Stimulated activated CD4-positive, alpha-beta T cell treated with anti-CD3 and anti-CD28 coated beads, Interleukin-4, amount 100 ng/mL, for 48 hours (primary cell): ENCODE results near the gene DACH2.

ENCODE experiments used
- DNase-seq, 2 donors: peaks; one replicate each; pipeline ENCODE4 v3.0.0-alpha.2; 2020; ENCODE audit warnings: low read depth in 2 of 2

DACH2 gene

DNA sequence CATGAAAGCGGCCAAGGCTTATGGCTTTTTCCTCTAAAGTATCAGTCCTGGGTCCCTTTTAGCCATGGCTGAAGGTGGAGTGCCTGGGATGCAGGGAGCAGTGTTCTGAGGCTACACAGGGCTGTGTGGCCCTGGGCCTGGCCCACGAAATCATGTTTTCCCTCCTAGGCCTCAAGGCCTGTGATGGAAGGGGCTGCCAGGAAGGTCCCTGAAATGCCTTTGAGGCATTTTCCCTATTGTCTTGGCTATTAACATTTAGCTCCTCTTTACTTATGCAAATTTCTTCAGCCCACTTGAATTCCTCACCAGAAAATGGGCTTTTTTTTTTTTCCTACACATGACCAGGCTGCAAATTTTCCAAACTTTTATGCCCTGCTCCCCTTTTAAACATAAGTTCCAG, 657.0 kb downstream of the DACH2 start:
- DNase-seq, result no peak

DNA sequence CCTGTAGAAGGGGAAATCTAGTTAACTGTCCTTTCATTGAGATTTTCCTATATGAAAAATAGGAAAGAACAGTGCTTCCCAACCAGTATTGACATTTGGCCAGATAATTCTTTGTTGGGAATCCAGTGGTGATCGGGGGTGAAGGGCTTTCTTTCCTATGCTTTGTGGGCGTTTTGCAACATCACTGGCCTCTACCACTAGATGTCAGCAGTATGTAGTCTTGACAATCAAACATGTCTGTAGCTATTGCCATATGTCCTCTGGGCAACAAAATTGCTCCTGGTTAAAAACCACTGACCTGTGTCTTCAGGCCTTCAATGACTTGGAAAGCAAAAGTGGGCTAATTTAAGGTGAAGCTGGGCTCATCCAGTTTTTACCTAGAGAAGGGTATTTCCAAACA, 658.5 kb downstream of the DACH2 start:
- DNase-seq, result no peak

DNA sequence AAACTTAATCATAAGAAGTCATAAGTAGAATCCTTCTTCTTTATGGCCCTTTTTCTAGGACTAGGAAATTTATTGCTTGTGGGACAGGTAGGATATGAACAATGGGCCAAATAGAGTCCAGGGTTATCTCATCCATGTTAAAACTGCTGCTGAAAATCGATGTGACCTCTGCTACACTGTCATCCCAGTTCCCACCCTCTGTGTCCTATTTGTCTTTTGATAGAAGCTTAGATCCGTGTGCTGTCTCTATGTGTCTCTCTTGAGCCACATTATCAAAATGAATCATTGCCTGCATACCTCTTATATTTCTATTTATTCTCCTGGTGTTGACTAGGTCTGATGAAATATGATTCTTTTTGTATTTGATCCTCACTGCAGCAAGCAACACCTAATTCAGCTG, 661.4 kb downstream of the DACH2 start:
- no peak for DNase-seq

DNA sequence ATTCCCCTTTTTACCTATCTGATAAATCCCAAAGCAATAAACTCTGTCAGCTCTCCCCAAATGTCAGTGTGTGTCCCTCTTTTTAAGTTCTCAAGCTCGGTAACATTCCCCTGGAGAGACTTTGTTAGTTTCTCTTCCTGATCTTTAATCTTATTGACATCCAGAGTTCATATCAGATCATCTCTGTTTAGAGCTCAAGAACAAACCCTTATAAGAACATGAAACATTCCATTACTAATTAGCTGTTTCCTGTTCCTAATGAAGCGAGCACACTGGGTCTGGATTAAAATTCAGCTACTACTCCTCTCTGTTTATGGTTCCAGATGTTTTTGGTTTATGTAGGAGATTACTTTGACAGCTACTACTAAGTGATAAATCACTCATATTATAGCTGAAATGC, 681.5 kb downstream of the DACH2 start:
- DNase-seq, result no peak

DNA sequence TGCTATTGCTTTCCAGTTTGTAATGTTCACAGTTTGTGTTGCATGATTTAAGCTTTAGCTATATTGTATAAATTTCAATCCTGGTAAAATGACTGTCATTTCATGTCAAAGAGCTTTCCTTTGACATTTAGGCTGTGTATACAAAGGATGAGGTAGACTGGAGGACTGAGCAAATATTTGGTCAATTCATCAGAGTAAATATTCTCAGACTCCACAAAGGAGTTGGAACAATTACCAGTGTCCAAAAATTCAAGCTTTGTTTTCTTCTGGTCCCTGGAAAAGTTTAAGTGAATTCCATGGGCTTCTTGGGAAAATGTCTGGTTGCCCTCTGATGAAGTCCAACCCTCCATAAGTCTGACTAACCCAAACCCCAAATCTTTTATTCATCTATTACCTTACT, 682.4 kb downstream of the DACH2 start:
- DNase-seq, result no peak

DNA sequence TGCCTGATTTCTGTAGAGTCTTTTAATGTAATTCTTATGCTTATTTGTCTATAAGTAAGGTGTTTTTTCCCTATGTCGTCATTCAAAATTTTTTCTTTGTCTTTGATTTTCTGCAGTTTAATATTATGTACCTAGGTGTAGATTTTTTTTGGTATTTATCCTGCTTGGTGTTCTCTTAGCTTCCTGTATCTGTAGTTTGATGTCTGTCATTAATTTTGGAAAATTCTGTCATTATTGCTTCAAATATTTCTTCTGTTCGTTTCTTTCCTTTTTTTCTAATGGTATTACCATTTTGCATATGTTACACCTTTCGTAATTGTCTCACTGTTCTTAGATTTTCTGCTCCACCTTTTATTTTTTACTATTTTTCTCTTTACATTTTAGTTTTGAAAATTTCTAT, 696.9 kb downstream of the DACH2 start:
- DNase-seq, result no peak
